Mesendoderm (in vitro differentiated cells): Measurements from ENCODE around the gene CLUH.
A peak's percentile ranks its signal among the peaks of the same experiment; 100 is the strongest.

Source experiments
- DNase-seq: peaks from one replicate; pipeline ENCODE4 v3.0.0; 2013
- H2AK5ac ChIP-seq: 2 replicates; pipeline ENCODE4 v1.6.1; 2013; ENCODE audit warnings: low read length, inconsistent platforms
- H2BK120ac ChIP-seq: 2 replicates; pipeline ENCODE4 v1.6.1; 2013; ENCODE audit warnings: low read depth, mild to moderate bottlenecking, low read length, moderate library complexity, mixed read lengths
- H2BK15ac ChIP-seq: replicated peaks from 2 replicates; pipeline ENCODE4 v1.6.1; 2013; ENCODE audit warnings: low read depth, mild to moderate bottlenecking, moderate library complexity
- H2BK5ac ChIP-seq: 2 replicates; pipeline ENCODE4 v1.6.1; 2013; ENCODE audit warnings: low read length, inconsistent platforms
- H3K18ac ChIP-seq: 2 replicates; pipeline ENCODE4 v1.6.1; 2013; ENCODE audit warnings: mild to moderate bottlenecking, low read length, mixed read lengths
- H3K23ac ChIP-seq: one replicate; pipeline ENCODE4 v1.6.1; 2013; ENCODE audit warnings: low read length
- H3K27ac ChIP-seq: 2 replicates; pipeline ENCODE4 v1.5.1; 2013; ENCODE audit warnings: low read depth, mild to moderate bottlenecking, inconsistent platforms, low read length, moderate library complexity
- H3K27me3 ChIP-seq: 2 replicates; pipeline ENCODE4 v1.6.1; 2013; ENCODE audit warnings: low read length, control low read depth, mild to moderate bottlenecking, inconsistent platforms; ENCODE audit not compliant: insufficient read depth, poor library complexity
- H3K36me3 ChIP-seq: 2 replicates; pipeline ENCODE4 v1.6.1; 2013; ENCODE audit warnings: low read length, inconsistent platforms; ENCODE audit not compliant: control insufficient read depth, insufficient read depth
- H3K4ac ChIP-seq: one replicate; pipeline ENCODE4 v1.6.1; 2013; ENCODE audit warnings: low read depth, mild to moderate bottlenecking, low read length, moderate library complexity
- H3K4me1 ChIP-seq: 2 replicates; pipeline ENCODE4 v1.6.1; 2013; ENCODE audit warnings: low read depth, low read length, inconsistent platforms; ENCODE audit not compliant: control insufficient read depth
- H3K4me2 ChIP-seq: 2 replicates; pipeline ENCODE4 v1.6.1; 2013; ENCODE audit warnings: low read length
- H3K4me3 ChIP-seq: 2 replicates; pipeline ENCODE4 v1.5.1; 2013; ENCODE audit warnings: mild to moderate bottlenecking, low read length
- H3K56ac ChIP-seq: one replicate; pipeline ENCODE4 v1.6.1; 2013; ENCODE audit warnings: low read length
- H3K79me1 ChIP-seq: 2 replicates; pipeline ENCODE4 v1.6.1; 2013; ENCODE audit warnings: low read length, inconsistent platforms
- H3K79me2 ChIP-seq: 2 replicates; pipeline ENCODE4 v1.6.1; 2013; ENCODE audit warnings: mild to moderate bottlenecking, low read length; ENCODE audit not compliant: control insufficient read depth, insufficient read depth
- H3K9ac ChIP-seq: 2 replicates; pipeline ENCODE4 v1.6.1; 2013; ENCODE audit warnings: low read length, inconsistent platforms
- H4K5ac ChIP-seq: one replicate; pipeline ENCODE4 v1.6.1; 2013; ENCODE audit warnings: low read length
- H4K8ac ChIP-seq: one replicate; pipeline ENCODE4 v1.6.1; 2013; ENCODE audit warnings: low read depth, mild to moderate bottlenecking, control low read depth, low read length, moderate library complexity
- WGBS: extraction: QIAGEN DNeasy Blood & Tissue Kit; methylation state at CpG from one replicate; pipeline ENCODE4 v1.1.7; 2013; ENCODE audit warnings: low lambda C conversion rate, missing lambda C conversion rate; ENCODE audit not compliant: insufficient coverage; ENCODE audit errors: extremely low coverage; 5-methylcytosine and 5-hydroxymethylcytosine counted together

The CLUH gene

GRCh38 chr17:2710071-2710802, 1.3 kb downstream of the CLUH start:
- no peak overlapping the region for H3K4me3 ChIP-seq
- no peak overlapping the region for H3K4ac ChIP-seq
- no peak overlapping the region for H2BK120ac ChIP-seq
- H3K79me2 ChIP-seq: peaks cover 49% of the 10 kb centered on the region
- no peak overlapping the region for H4K8ac ChIP-seq
- H3K4me2 ChIP-seq: peak overlapping the region; percentile 30
- H3K56ac ChIP-seq: peak overlapping the region; percentile 10
- H2AK5ac ChIP-seq: no peak overlapping the region
- no peak overlapping the region for H4K5ac ChIP-seq
- no peak overlapping the region for H2BK5ac ChIP-seq
- no peak for DNase-seq
- H3K4me1 ChIP-seq: peaks cover 5% of the 10 kb centered on the region
- no peak overlapping the region for H3K18ac ChIP-seq
- H3K79me1 ChIP-seq: peaks cover 13% of the 10 kb centered on the region
- peak overlapping the region; percentile 72 for H3K9ac ChIP-seq
- no peaks in the 10 kb centered on the region for H3K27me3 ChIP-seq
- no peak overlapping the region for H3K27ac ChIP-seq
- no peak overlapping the region for H2BK15ac ChIP-seq
- WGBS: no CpG with 5 or more reads among the region's 16 CpGs
- no peak overlapping the region for H3K23ac ChIP-seq
- H3K36me3 ChIP-seq: no peaks in the 10 kb centered on the region

- H3K18ac ChIP-seq: no peak overlapping the region
- H3K4me1 ChIP-seq: peaks cover 5% of the 10 kb centered on the region
- no peak overlapping the region for H3K27ac ChIP-seq
- no peak overlapping the region for H2BK15ac ChIP-seq
- H3K56ac ChIP-seq: no peak overlapping the region
- H3K4me2 ChIP-seq: no peak overlapping the region
- no peaks in the 10 kb centered on the region for H3K36me3 ChIP-seq
- H4K8ac ChIP-seq: no peak overlapping the region
- WGBS: no CpG with 5 or more reads among the region's 10 CpGs
- H3K9ac ChIP-seq: no peak overlapping the region
- peaks cover 13% of the 10 kb centered on the region for H3K79me1 ChIP-seq
- H4K5ac ChIP-seq: no peak overlapping the region
- H3K4ac ChIP-seq: no peak overlapping the region
- H3K79me2 ChIP-seq: peaks cover 53% of the 10 kb centered on the region
- no peak overlapping the region for H2BK5ac ChIP-seq
- no peak overlapping the region for H3K4me3 ChIP-seq
- no peak overlapping the region for H3K23ac ChIP-seq
- H3K27me3 ChIP-seq: no peaks in the 10 kb centered on the region
- no peak overlapping the region for H2BK120ac ChIP-seq
- DNase-seq: no peak
- H2AK5ac ChIP-seq: no peak overlapping the region
Measured at GRCh38 chr17:2709183-2709661, 2.3 kb downstream of the CLUH start.

- no CpG with 5 or more reads among the region's 21 CpGs for WGBS
- H3K4me1 ChIP-seq: peaks cover 5% of the 10 kb centered on the region
Measured at GRCh38 chr17:2708585-2709182, 2.9 kb downstream of the CLUH start.

GRCh38 chr17:2707721-2708584, 3.6 kb downstream of the CLUH start:
- no peak overlapping the region for H4K8ac ChIP-seq
- no peaks in the 10 kb centered on the region for H3K27me3 ChIP-seq
- no peak overlapping the region for H3K4ac ChIP-seq
- H2AK5ac ChIP-seq: no peak overlapping the region
- H3K9ac ChIP-seq: no peak overlapping the region
- no peak overlapping the region for H2BK120ac ChIP-seq
- no peak overlapping the region for H3K4me2 ChIP-seq
- peak; percentile 60 for DNase-seq
- H3K79me1 ChIP-seq: peaks cover 13% of the 10 kb centered on the region
- H3K36me3 ChIP-seq: no peaks in the 10 kb centered on the region
- peaks cover 53% of the 10 kb centered on the region for H3K79me2 ChIP-seq
- no peak overlapping the region for H2BK15ac ChIP-seq
- peaks cover 5% of the 10 kb centered on the region for H3K4me1 ChIP-seq
- H3K4me3 ChIP-seq: no peak overlapping the region
- H3K18ac ChIP-seq: no peak overlapping the region
- H3K23ac ChIP-seq: no peak overlapping the region
- no peak overlapping the region for H3K27ac ChIP-seq
- H3K56ac ChIP-seq: no peak overlapping the region
- WGBS: no CpG with 5 or more reads among the region's 13 CpGs
- H4K5ac ChIP-seq: no peak overlapping the region
- no peak overlapping the region for H2BK5ac ChIP-seq

More at GRCh38 chr17:2708585-2709182, 2.9 kb downstream of the CLUH start:
- H3K27ac ChIP-seq: no peak overlapping the region
- H3K9ac ChIP-seq: no peak overlapping the region
- H2BK15ac ChIP-seq: no peak overlapping the region
- H3K4me3 ChIP-seq: no peak overlapping the region
- peaks cover 13% of the 10 kb centered on the region for H3K79me1 ChIP-seq
- H2BK5ac ChIP-seq: no peak overlapping the region
- no peak overlapping the region for H3K18ac ChIP-seq
- H4K8ac ChIP-seq: no peak overlapping the region
- no peak overlapping the region for H3K4ac ChIP-seq
- no peak for DNase-seq
- H3K79me2 ChIP-seq: peaks cover 53% of the 10 kb centered on the region
- H3K56ac ChIP-seq: no peak overlapping the region
- no peak overlapping the region for H3K4me2 ChIP-seq
- no peaks in the 10 kb centered on the region for H3K36me3 ChIP-seq
- H3K27me3 ChIP-seq: no peaks in the 10 kb centered on the region
- H2BK120ac ChIP-seq: no peak overlapping the region
- no peak overlapping the region for H2AK5ac ChIP-seq
- H4K5ac ChIP-seq: no peak overlapping the region
- no peak overlapping the region for H3K23ac ChIP-seq

- no peak overlapping the region for H3K4ac ChIP-seq
- no peak overlapping the region for H3K4me3 ChIP-seq
- no peak for DNase-seq
- H3K79me2 ChIP-seq: peaks cover 53% of the 10 kb centered on the region
- H2BK120ac ChIP-seq: no peak overlapping the region
- no peak overlapping the region for H3K56ac ChIP-seq
- no peak overlapping the region for H2BK5ac ChIP-seq
- no peak overlapping the region for H3K9ac ChIP-seq
- H3K79me1 ChIP-seq: peaks cover 13% of the 10 kb centered on the region
- H2BK15ac ChIP-seq: no peak overlapping the region
- no peaks in the 10 kb centered on the region for H3K27me3 ChIP-seq
- WGBS: no CpG with 5 or more reads among the region's 21 CpGs
- no peak overlapping the region for H2AK5ac ChIP-seq
- H3K4me2 ChIP-seq: no peak overlapping the region
- H3K27ac ChIP-seq: no peak overlapping the region
- H3K36me3 ChIP-seq: no peaks in the 10 kb centered on the region
- H3K4me1 ChIP-seq: peaks cover 5% of the 10 kb centered on the region
- no peak overlapping the region for H3K23ac ChIP-seq
- H4K5ac ChIP-seq: no peak overlapping the region
- H3K18ac ChIP-seq: no peak overlapping the region
- no peak overlapping the region for H4K8ac ChIP-seq
Measured at GRCh38 chr17:2706911-2707510, 4.6 kb downstream of the CLUH start.
